Smooth muscle cell (in vitro differentiated cells): Measurements from ENCODE around the gene SGCD. TPM values are rescaled to one million over a fixed set of nuclear protein-coding genes. Genes with fewer than 3 reads are reported as not detected.

Experiments used
- DNase-seq: peaks from one replicate; lab custom pipeline; 2025; ENCODE audit not compliant: unreplicated experiment; lab: John Stamatoyannopoulos, UW
- H2AFZ ChIP-seq: fragments of 200-600 bp; sonication (generic); 2 replicates; pipeline ENCODE4 v1.6.0; 2016; ENCODE audit warnings: antibody characterized with exemption, low read depth, mild to moderate bottlenecking
- H3F3A ChIP-seq: fragments of 200-600 bp; sonication (generic); 2 replicates; pipeline ENCODE4 v1.6.0; 2017; ENCODE audit warnings: antibody characterized with exemption, low read depth
- H3K27ac ChIP-seq: fragments of 200-600 bp; sonication (generic); 2 replicates; pipeline ENCODE4 v1.5.1; 2016; ENCODE audit warnings: low read depth, mild to moderate bottlenecking
- H3K27me3 ChIP-seq: fragments of 200-600 bp; sonication (generic); 2 replicates; pipeline ENCODE4 v1.6.1; 2016; ENCODE audit warnings: low read depth, mild to moderate bottlenecking
- H3K36me3 ChIP-seq: fragments of 200-600 bp; sonication (generic); 2 replicates; pipeline ENCODE4 v1.5.1; 2016; ENCODE audit warnings: low read depth
- H3K4me1 ChIP-seq: fragments of 200-600 bp; sonication (generic); 2 replicates; pipeline ENCODE4 v1.5.1; 2016; ENCODE audit warnings: low read depth
- H3K4me2 ChIP-seq: fragments of 200-600 bp; sonication (generic); 2 replicates; pipeline ENCODE4 v1.6.0; 2016; ENCODE audit warnings: mild to moderate bottlenecking
- H3K4me3 ChIP-seq: fragments of 200-600 bp; sonication (generic); 2 replicates; pipeline ENCODE4 v1.5.1; 2016; ENCODE audit warnings: mild to moderate bottlenecking
- H3K79me2 ChIP-seq: fragments of 200-600 bp; sonication (generic); 2 replicates; pipeline ENCODE4 v1.6.0; 2016; ENCODE audit warnings: low read depth, mild to moderate bottlenecking
- H3K9ac ChIP-seq: fragments of 200-600 bp; sonication (generic); 2 replicates; pipeline ENCODE4 v1.6.0; 2016; ENCODE audit warnings: low read depth
- H3K9me3 ChIP-seq: fragments of 200-600 bp; sonication (generic); replicated peaks from 2 replicates; pipeline ENCODE4 v1.5.1; 2016; ENCODE audit warnings: low read depth
- H4K20me1 ChIP-seq: fragments of 200-600 bp; sonication (generic); 2 replicates; pipeline ENCODE4 v1.6.0; 2016; ENCODE audit warnings: low read depth
- CTCF ChIP-seq: fragments of 200-600 bp; sonication (generic); IDR thresholded peaks from 2 replicates; pipeline ENCODE4 v1.5.1; 2017; ENCODE audit warnings: borderline replicate concordance, mild to moderate bottlenecking, antibody characterized with exemption; ENCODE audit not compliant: insufficient read depth, poor library complexity, severe bottlenecking
- WGBS: methylation state at CpG from one replicate; pipeline ENCODE4 v1.1.7; 2016; ENCODE audit warnings: low lambda C conversion rate; 5-methylcytosine and 5-hydroxymethylcytosine counted together
- polyA plus RNA-seq: library from polyadenylated mRNA; unstranded; fragments of >200 nt; fragmentation: Nextera tagmentation; extraction: Ambion mirVana; gene quantifications from 2 replicates; pipeline ENCODE4 v1.2.1, GENCODE V29; 2016
- total RNA-seq: library from RNA; depleted of rRNA; stranded (reverse); fragments of >200 nt; gene quantifications from 2 replicates; pipeline ENCODE4 v1.2.3, GENCODE V29; 2014

SGCD gene
- total and polyA plus RNA-seq, 2 experiments from 2014 or later, result 1.6 to 3.5 TPM

- Histone ChIP-seq H3K27me3 (no peaks in the 10 kb centered on the region), H3K9ac (no peak overlapping the region), H3K4me1 (no peaks in the 10 kb centered on the region), H3K36me3 (no peaks in the 10 kb centered on the region), H2AFZ (no peak overlapping the region), H3F3A (no peaks in the 10 kb centered on the region), H3K4me2 (peak overlapping the region; percentile 30), H3K4me3 (no peak overlapping the region), H3K79me2 (no peaks in the 10 kb centered on the region), H3K27ac (no peak overlapping the region), H4K20me1 (no peaks in the 10 kb centered on the region), H3K9me3 (no peaks in the 10 kb centered on the region)
- no peak for DNase-seq
- TF ChIP-seq CTCF, result no peak
- WGBS, result 31% methylated on average over 6 of the region's 6 CpGs
These were observed 437.4 kb downstream of the SGCD start for GRCh38 chr5:156764176-156764971.

- Histone ChIP-seq H3K36me3 (no peaks in the 10 kb centered on the region), H4K20me1 (no peaks in the 10 kb centered on the region), H3K9me3 (no peaks in the 10 kb centered on the region), H3K27ac (no peak overlapping the region), H3K9ac (no peak overlapping the region), H3K27me3 (no peaks in the 10 kb centered on the region), H3K79me2 (no peaks in the 10 kb centered on the region), H3K4me3 (no peak overlapping the region), H3K4me1 (no peaks in the 10 kb centered on the region), H3K4me2 (no peak overlapping the region), H2AFZ (no peak overlapping the region), H3F3A (no peaks in the 10 kb centered on the region)
- no peak for DNase-seq
- TF ChIP-seq CTCF, result no peak
- 63% methylated on average over 2 of the region's 2 CpGs for WGBS
These were observed 447.3 kb downstream of the SGCD start for GRCh38 chr5:156774273-156774672.

GRCh38 chr5:156778139-156778706 is 451.3 kb downstream of the SGCD start:
- Histone ChIP-seq H3K27ac (no peak overlapping the region), H3K9me3 (no peaks in the 10 kb centered on the region), H3K79me2 (no peaks in the 10 kb centered on the region), H4K20me1 (no peaks in the 10 kb centered on the region), H3K4me1 (no peaks in the 10 kb centered on the region), H3F3A (no peaks in the 10 kb centered on the region), H3K4me2 (no peak overlapping the region), H3K9ac (no peak overlapping the region), H3K27me3 (no peaks in the 10 kb centered on the region), H2AFZ (no peak overlapping the region), H3K36me3 (no peaks in the 10 kb centered on the region), H3K4me3 (no peak overlapping the region)
- TF ChIP-seq CTCF, result no peak
- 83% methylated on average over 1 of the region's 1 CpG for WGBS
- DNase-seq, result no peak

GRCh38 chr5:156778752-156779151 is 451.8 kb downstream of the SGCD start:
- no peak for DNase-seq
- 84% methylated on average over 2 of the region's 2 CpGs for WGBS
- Histone ChIP-seq H3K36me3 (no peaks in the 10 kb centered on the region), H3K27me3 (no peaks in the 10 kb centered on the region), H4K20me1 (no peaks in the 10 kb centered on the region), H3K9ac (no peak overlapping the region), H3K4me1 (no peaks in the 10 kb centered on the region), H2AFZ (no peak overlapping the region), H3K4me2 (no peak overlapping the region), H3K27ac (no peak overlapping the region), H3K4me3 (no peak overlapping the region), H3K9me3 (no peaks in the 10 kb centered on the region), H3F3A (no peaks in the 10 kb centered on the region), H3K79me2 (no peaks in the 10 kb centered on the region)
- TF ChIP-seq CTCF, result no peak
